GM21619 (cell line): ENCODE data around the gene SQSTM1.
"Not testable (repeated sequence)": the region's sequence is repeated elsewhere in the genome, so short reads cannot be mapped to it uniquely, and the experiment has no call there.

Source experiments
- ATAC-seq: cut with Tn5 transposase; IDR thresholded peaks from one replicate; pipeline ENCODE4 v1.9.1; 2021; ENCODE audit not compliant: unreplicated experiment

SQSTM1 gene

GRCh38 chr5:179823937-179824744 lies 3.4 kb downstream of the SQSTM1 start:
- no peak for ATAC-seq

- ATAC-seq: no peak
Observed at GRCh38 chr5:179824745-179825112, 4.0 kb downstream of the SQSTM1 start.

- ATAC-seq: no peak
Observed at GRCh38 chr5:179825655-179826182, 5.0 kb downstream of the SQSTM1 start.

GRCh38 chr5:179827680-179828079 lies 7.0 kb downstream of the SQSTM1 start:
- no peak for ATAC-seq

- no peak for ATAC-seq
Observed at GRCh38 chr5:179828756-179829421, 8.2 kb downstream of the SQSTM1 start.

GRCh38 chr5:179829732-179830435 lies 9.2 kb downstream of the SQSTM1 start:
- no peak for ATAC-seq

- no peak for ATAC-seq
Observed at GRCh38 chr5:179830818-179831468, 10.2 kb downstream of the SQSTM1 start.

GRCh38 chr5:179832039-179832745 lies 11.5 kb downstream of the SQSTM1 start:
- ATAC-seq: no peak

- ATAC-seq: no peak
Observed at GRCh38 chr5:179833056-179833708, 12.5 kb downstream of the SQSTM1 start.

GRCh38 chr5:179833709-179834070 lies 13.0 kb downstream of the SQSTM1 start:
- ATAC-seq: no peak

- no peak for ATAC-seq
Observed at GRCh38 chr5:179834120-179834519, 13.4 kb downstream of the SQSTM1 start.

- ATAC-seq: not testable (repeated sequence)
Observed at GRCh38 chr5:179834871-179835270, 14.2 kb downstream of the SQSTM1 start.

GRCh38 chr5:179836225-179837019 lies 15.7 kb downstream of the SQSTM1 start:
- ATAC-seq: peak; percentile 52

- ATAC-seq: no peak
Observed at GRCh38 chr5:179837076-179838011, 16.6 kb downstream of the SQSTM1 start.

GRCh38 chr5:179839328-179840256 lies 18.9 kb downstream of the SQSTM1 start:
- no peak for ATAC-seq

- no peak for ATAC-seq
Observed at GRCh38 chr5:179840321-179840720, 19.6 kb downstream of the SQSTM1 start.

- ATAC-seq: no peak
Observed at GRCh38 chr5:179840766-179841165, 20.1 kb downstream of the SQSTM1 start.
